MM.1S (cell line): ENCODE measurements around the gene NUP50.
A peak's percentile ranks its signal among the peaks of the same experiment; 100 is the strongest.

Experiments
- DNase-seq: peaks from one replicate; pipeline ENCODE4 v3.0.0-alpha.2; 2015
- H2AFZ ChIP-seq: fragments of 300-600 bp; sonication (generic); 2 replicates; pipeline ENCODE4 v1.6.0; 2016; ENCODE audit warnings: antibody characterized with exemption, low read length
- H3F3A ChIP-seq: fragments of 300-600 bp; sonication (generic); 2 replicates; pipeline ENCODE4 v1.6.1; 2016; ENCODE audit warnings: mild to moderate bottlenecking, antibody characterized with exemption, low read length, moderate library complexity, mixed read lengths; ENCODE audit not compliant: insufficient read depth
- H3K27ac ChIP-seq: fragments of 300-600 bp; sonication (generic); 2 replicates; pipeline ENCODE4 v1.5.1; 2016; ENCODE audit warnings: mild to moderate bottlenecking, low read length
- H3K27me3 ChIP-seq: fragments of 300-600 bp; sonication (generic); replicated peaks from 2 replicates; pipeline ENCODE4 v1.6.0; 2016; ENCODE audit warnings: low read length; ENCODE audit not compliant: insufficient read depth
- H3K36me3 ChIP-seq: fragments of 300-600 bp; sonication (generic); replicated peaks from 2 replicates; pipeline ENCODE4 v1.6.1; 2016; ENCODE audit warnings: mild to moderate bottlenecking, low read length, mixed read lengths; ENCODE audit not compliant: insufficient read depth
- H3K4me1 ChIP-seq: fragments of 300-600 bp; sonication (generic); 2 replicates; pipeline ENCODE4 v1.6.1; 2016; ENCODE audit warnings: low read length, mixed read lengths
- H3K4me2 ChIP-seq: fragments of 300-600 bp; sonication (generic); 2 replicates; pipeline ENCODE4 v1.6.0; 2016; ENCODE audit warnings: low read depth, low read length
- H3K4me3 ChIP-seq: fragments of 300-600 bp; sonication (generic); 2 replicates; pipeline ENCODE4 v1.5.1; 2016; ENCODE audit warnings: low read length, mixed read lengths
- H3K79me2 ChIP-seq: fragments of 300-600 bp; sonication (generic); 2 replicates; pipeline ENCODE4 v1.6.1; 2016; ENCODE audit warnings: mixed run types, low read length, mixed read lengths
- H3K9ac ChIP-seq: fragments of 300-600 bp; sonication (generic); 2 replicates; pipeline ENCODE4 v1.6.1; 2016; ENCODE audit warnings: low read length, mixed read lengths
- H3K9me2 ChIP-seq: fragments of 300-600 bp; sonication (generic); replicated peaks from 2 replicates; pipeline ENCODE4 v1.6.1; 2016; ENCODE audit warnings: mild to moderate bottlenecking, low read length, mixed read lengths; ENCODE audit not compliant: insufficient read depth
- H3K9me3 ChIP-seq: fragments of 300-600 bp; sonication (generic); replicated peaks from 2 replicates; pipeline ENCODE4 v1.6.1; 2016; ENCODE audit warnings: mild to moderate bottlenecking, low read length, mixed read lengths; ENCODE audit not compliant: insufficient read depth
- H4K20me1 ChIP-seq: fragments of 300-600 bp; sonication (generic); 2 replicates; pipeline ENCODE4 v1.6.1; 2016; ENCODE audit warnings: mild to moderate bottlenecking, low read length, moderate library complexity, mixed read lengths; ENCODE audit not compliant: insufficient read depth
- EZH2 ChIP-seq: fragments of 300-600 bp; sonication (generic); optimal IDR thresholded peaks from 2 replicates; pipeline ENCODE3; 2017; ENCODE audit warnings: low read depth, mild to moderate bottlenecking, antibody characterized with exemption, low read length, mixed read lengths
- EZH2phosphoT487 ChIP-seq: fragments of 300-600 bp; sonication (generic); IDR thresholded peaks from 2 replicates; pipeline ENCODE4 v1.6.1; 2018; ENCODE audit warnings: antibody characterized with exemption, low read length
- TF ChIP-seq, protein P1 (sequence below): fragments of 300-600 bp; sonication (generic); IDR thresholded peaks from 2 replicates; pipeline ENCODE4 v1.5.1; 2016; ENCODE audit warnings: antibody characterized with exemption, low read length, mixed read lengths

NUP50 gene

GRCh38 chr22:45166932-45167331, 3.2 kb downstream of the NUP50 start:
- no peak overlapping the region for H3K4me2 ChIP-seq
- no peak overlapping the region for H2AFZ ChIP-seq
- peaks cover 93% of the 10 kb centered on the region for H3K79me2 ChIP-seq
- no peak overlapping the region for H3K27ac ChIP-seq
- H3K4me1 ChIP-seq = peaks cover 18% of the 10 kb centered on the region; the same call in 1 of the 2 replicates
- TF ChIP-seq EZH2 (no peak), EZH2phosphoT487 (no peak)
- TF ChIP-seq, protein P1, sequence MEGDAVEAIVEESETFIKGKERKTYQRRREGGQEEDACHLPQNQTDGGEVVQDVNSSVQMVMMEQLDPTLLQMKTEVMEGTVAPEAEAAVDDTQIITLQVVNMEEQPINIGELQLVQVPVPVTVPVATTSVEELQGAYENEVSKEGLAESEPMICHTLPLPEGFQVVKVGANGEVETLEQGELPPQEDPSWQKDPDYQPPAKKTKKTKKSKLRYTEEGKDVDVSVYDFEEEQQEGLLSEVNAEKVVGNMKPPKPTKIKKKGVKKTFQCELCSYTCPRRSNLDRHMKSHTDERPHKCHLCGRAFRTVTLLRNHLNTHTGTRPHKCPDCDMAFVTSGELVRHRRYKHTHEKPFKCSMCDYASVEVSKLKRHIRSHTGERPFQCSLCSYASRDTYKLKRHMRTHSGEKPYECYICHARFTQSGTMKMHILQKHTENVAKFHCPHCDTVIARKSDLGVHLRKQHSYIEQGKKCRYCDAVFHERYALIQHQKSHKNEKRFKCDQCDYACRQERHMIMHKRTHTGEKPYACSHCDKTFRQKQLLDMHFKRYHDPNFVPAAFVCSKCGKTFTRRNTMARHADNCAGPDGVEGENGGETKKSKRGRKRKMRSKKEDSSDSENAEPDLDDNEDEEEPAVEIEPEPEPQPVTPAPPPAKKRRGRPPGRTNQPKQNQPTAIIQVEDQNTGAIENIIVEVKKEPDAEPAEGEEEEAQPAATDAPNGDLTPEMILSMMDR = no peak
- H3K9ac ChIP-seq = no peak overlapping the region
- no peaks in the 10 kb centered on the region for H3K9me3 ChIP-seq
- DNase-seq = no peak
- H3F3A ChIP-seq = no peaks in the 10 kb centered on the region; the same call in 1 of the 2 replicates
- H4K20me1 ChIP-seq = peaks cover 14% of the 10 kb centered on the region; the same call in 1 of the 2 replicates
- no peaks in the 10 kb centered on the region for H3K27me3 ChIP-seq
- H3K36me3 ChIP-seq = peaks cover 12% of the 10 kb centered on the region; the same call in 1 of the 2 replicates
- no peaks in the 10 kb centered on the region for H3K9me2 ChIP-seq
- no peak overlapping the region for H3K4me3 ChIP-seq

GRCh38 chr22:45169591-45170466, 6.1 kb downstream of the NUP50 start:
- Histone ChIP-seq H3K27me3 (no peaks in the 10 kb centered on the region), H3K36me3 (peaks cover 24% of the 10 kb centered on the region; the same call in 1 of the 2 replicates), H3F3A (no peaks in the 10 kb centered on the region; the same call in 1 of the 2 replicates), H3K4me3 (no peak overlapping the region), H3K9me3 (no peaks in the 10 kb centered on the region), H2AFZ (no peak overlapping the region), H3K9ac (no peak overlapping the region), H4K20me1 (peaks cover 27% of the 10 kb centered on the region; the same call in 1 of the 2 replicates), H3K4me1 (peaks cover 13% of the 10 kb centered on the region; the same call in 1 of the 2 replicates), H3K79me2 (peaks cover 99% of the 10 kb centered on the region), H3K27ac (peak overlapping the region; percentile 3; the same call in 1 of the 2 replicates), H3K4me2 (no peak overlapping the region; the same call in 1 of the 2 replicates), H3K9me2 (no peaks in the 10 kb centered on the region)
- peak; percentile 39 for DNase-seq
- TF ChIP-seq, protein P1 = no peak
- TF ChIP-seq EZH2 (no peak), EZH2phosphoT487 (no peak)

DNA sequence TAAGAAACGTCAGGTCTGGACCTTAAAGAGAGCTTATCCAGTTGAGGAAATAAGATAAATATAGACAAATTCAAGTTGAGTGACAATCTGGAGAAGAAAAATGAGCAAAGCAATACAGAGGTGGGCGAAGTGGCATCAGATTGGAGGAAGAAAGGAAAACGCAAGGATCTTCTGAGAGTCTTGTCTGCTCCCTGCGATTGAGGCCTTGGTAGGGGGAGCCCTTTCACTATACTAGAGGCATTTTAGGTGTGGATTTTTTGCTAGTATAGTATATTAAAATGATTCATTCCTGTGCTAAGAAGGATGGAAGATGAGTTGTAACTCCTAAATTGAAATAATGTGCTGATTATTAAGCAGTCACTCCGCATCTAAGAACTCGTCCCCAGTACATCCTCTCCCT, 8.1 kb downstream of the NUP50 start:
- no peak overlapping the region for H3K4me3 ChIP-seq
- no peak overlapping the region for H3K4me2 ChIP-seq
- H3K36me3 ChIP-seq = peaks cover 32% of the 10 kb centered on the region; the same call in 1 of the 2 replicates
- H3K79me2 ChIP-seq = peaks cover 99% of the 10 kb centered on the region
- H3K27ac ChIP-seq = no peak overlapping the region
- DNase-seq = no peak
- H3F3A ChIP-seq = no peaks in the 10 kb centered on the region; the same call in 1 of the 2 replicates
- no peaks in the 10 kb centered on the region for H3K9me3 ChIP-seq
- H3K9ac ChIP-seq = no peak overlapping the region
- TF ChIP-seq EZH2 (no peak), EZH2phosphoT487 (no peak)
- TF ChIP-seq, protein P1 = no peak
- H3K27me3 ChIP-seq = no peaks in the 10 kb centered on the region
- no peaks in the 10 kb centered on the region for H3K9me2 ChIP-seq
- 0 out of 2 replicates have a peak, but pooled peaks cover 5% of the 10 kb centered on the region for H3K4me1 ChIP-seq
- H4K20me1 ChIP-seq = peaks cover 26% of the 10 kb centered on the region; the same call in 1 of the 2 replicates
- no peak overlapping the region for H2AFZ ChIP-seq
